C4-2B (cell line): Measurements from ENCODE around the gene MCEMP1.
A peak's percentile ranks its signal among the peaks of the same experiment; 100 is the strongest.

ENCODE experiments used
- H3K27ac ChIP-seq: fragments of 450-650 bp; 2 replicates; pipeline ENCODE4 v1.5.1; 2017
- ZFX ChIP-seq: fragments of 450-650 bp; IDR thresholded peaks from 2 replicates; pipeline ENCODE4 v1.6.1; 2017
- TF ChIP-seq, protein P1 (sequence below): fragments of 450-650 bp; conservative IDR thresholded peaks from 2 replicates; pipeline ENCODE4 v1.5.1; 2017; ENCODE audit warnings: mild to moderate bottlenecking

Gene MCEMP1

DNA sequence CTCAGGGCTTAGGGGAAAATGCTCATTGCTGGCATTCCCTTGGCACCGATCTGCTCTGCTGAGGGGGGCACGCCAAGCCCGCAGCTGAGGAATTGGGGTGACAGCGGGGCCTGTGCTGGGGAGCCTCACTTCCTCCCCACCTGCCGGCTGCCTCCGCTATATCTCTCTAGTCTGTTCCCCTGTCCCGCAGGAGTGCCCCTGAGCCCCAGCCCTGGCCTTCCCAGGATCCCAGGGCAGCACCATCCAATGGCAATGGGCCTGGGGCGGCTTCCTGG, 30.5 kb upstream of the MCEMP1 start:
- TF ChIP-seq, protein P1, sequence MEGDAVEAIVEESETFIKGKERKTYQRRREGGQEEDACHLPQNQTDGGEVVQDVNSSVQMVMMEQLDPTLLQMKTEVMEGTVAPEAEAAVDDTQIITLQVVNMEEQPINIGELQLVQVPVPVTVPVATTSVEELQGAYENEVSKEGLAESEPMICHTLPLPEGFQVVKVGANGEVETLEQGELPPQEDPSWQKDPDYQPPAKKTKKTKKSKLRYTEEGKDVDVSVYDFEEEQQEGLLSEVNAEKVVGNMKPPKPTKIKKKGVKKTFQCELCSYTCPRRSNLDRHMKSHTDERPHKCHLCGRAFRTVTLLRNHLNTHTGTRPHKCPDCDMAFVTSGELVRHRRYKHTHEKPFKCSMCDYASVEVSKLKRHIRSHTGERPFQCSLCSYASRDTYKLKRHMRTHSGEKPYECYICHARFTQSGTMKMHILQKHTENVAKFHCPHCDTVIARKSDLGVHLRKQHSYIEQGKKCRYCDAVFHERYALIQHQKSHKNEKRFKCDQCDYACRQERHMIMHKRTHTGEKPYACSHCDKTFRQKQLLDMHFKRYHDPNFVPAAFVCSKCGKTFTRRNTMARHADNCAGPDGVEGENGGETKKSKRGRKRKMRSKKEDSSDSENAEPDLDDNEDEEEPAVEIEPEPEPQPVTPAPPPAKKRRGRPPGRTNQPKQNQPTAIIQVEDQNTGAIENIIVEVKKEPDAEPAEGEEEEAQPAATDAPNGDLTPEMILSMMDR, result no peak
- TF ChIP-seq ZFX, result no peak
- H3K27ac ChIP-seq, result no peak overlapping the region

DNA sequence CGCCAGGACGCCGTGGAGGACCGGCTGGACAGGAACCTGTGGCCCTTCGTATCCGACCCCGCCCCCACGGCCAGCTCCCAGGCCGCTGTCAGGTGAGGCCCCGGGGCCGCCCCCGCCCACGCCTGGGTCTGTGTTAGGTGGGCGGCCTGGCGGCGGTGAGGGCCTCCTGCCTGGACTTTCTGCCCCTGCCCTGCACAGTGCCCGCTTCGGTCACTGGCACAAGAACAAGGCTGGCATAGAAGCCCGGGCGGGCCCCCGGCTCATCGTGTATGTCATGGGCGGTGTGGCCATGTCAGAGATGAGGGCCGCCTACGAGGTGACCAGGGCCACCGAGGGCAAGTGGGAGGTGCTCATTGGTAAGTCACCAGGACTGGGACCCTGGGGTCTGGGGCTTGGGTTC, 29.7 kb upstream of the MCEMP1 start:
- no peak overlapping the region for H3K27ac ChIP-seq
- TF ChIP-seq ZFX, result no peak
- TF ChIP-seq, protein P1, result no peak

DNA sequence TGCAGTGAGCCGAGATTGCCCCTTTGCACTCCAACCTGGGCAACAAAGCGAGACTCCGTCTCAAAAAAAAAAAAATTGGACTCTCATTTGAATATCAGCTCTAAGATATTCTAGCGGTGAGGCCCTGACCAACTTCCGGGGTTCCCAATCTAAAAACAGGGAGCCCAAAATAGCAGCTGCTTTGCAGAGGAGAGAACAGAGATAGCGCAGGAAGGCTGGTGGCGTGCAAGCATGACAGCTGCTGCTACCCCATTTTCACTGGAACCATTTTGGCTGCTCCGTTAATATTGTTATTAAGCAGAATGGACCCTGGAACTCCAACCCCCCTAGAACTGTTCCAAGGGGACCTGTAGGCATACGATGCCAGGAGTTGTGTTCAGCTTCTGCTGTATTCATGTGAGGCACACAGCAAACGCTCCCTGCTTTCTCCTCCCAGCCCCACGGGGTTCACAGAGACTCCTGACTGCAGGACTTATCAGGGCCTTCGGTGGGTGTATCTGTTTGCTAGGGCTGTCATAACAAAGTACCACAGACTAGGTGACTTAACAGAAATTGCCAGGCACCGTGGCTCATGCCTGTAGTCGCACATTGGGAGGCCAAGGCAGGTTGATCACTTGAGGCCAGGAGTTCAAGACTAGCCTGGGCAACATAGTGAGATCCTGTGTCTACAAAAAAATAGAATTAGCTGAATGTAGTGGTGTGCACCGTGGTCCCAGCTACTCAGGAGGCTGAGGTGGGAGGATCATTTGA, 28.4 kb upstream of the MCEMP1 start:
- peak overlapping the region; percentile 6; the same call in 1 of the 2 replicates for H3K27ac ChIP-seq
- TF ChIP-seq ZFX, result no peak
- TF ChIP-seq, protein P1, result no peak

DNA sequence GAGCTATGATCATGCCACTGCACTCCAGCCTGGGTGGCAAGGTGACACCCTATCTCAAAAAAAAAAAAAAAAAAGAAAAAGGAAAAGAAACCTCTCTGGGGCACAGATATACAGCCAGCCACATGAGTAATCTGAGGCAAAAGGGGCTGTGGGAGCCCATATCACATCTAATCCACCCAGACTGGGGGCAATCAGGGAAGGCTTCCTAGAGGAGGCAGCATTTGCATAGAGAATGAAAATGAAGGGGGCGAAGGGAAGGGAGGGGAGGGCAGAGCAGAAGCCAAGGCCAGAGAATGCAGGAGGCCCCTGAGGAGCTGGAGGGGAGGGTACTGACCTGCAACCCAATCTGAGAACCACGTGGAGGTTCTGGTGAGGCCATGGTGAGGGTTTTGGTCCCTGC, 26.7 kb upstream of the MCEMP1 start:
- TF ChIP-seq, protein P1, result no peak
- TF ChIP-seq ZFX, result no peak
- H3K27ac ChIP-seq, result no peak overlapping the region

DNA sequence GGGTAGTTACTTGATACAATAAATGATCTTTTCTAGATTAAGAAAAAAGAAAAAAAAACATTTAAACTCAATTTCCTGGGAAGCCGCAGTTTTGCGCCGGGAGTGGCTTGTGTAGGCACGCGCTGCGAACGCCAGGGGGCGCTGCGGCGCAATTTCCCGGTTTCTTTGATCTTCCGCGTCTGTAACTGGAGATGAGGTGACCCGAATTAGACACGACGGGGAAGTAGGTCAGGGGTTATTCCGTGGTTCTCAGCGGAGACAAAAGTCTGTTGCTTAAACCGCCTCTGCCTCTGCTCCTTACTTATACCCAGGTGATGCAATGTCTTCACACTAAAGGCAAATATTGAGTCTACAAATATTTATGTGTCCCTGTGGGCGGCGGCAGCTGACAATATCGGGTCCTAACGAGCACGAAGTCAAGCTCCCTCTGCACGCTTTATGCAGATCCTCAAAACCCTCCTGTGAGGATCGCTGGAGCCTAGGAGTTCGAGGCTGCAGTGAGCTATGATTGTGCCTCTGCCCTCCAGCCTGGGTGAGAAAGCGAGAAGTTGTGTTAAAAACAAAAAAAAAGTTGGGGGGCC, 24.7 kb upstream of the MCEMP1 start:
- peak overlapping the region; percentile 81 for H3K27ac ChIP-seq
- TF ChIP-seq, protein P1, result peak; percentile 99
- TF ChIP-seq ZFX, result no peak

DNA sequence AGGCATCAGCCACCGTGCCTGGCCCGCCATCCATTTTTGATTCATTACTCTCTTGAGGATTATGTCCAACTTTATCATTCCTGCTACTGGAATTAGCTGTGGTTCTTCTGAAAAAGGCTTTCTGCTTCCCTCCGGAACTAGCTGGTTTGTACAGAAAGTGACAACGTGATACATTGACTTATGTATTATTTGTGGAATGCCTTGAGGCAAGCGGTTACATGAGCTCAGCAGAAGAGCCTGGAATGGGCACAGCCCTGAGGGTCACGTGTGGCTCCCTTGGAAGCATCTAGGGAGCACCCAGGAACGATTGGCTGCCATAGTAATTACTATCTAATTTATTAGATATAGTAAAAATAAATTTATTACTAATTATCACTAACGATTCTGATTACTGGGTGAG, 22.5 kb upstream of the MCEMP1 start:
- H3K27ac ChIP-seq, result no peak overlapping the region
- TF ChIP-seq, protein P1, result no peak
- no peak for TF ChIP-seq ZFX

DNA sequence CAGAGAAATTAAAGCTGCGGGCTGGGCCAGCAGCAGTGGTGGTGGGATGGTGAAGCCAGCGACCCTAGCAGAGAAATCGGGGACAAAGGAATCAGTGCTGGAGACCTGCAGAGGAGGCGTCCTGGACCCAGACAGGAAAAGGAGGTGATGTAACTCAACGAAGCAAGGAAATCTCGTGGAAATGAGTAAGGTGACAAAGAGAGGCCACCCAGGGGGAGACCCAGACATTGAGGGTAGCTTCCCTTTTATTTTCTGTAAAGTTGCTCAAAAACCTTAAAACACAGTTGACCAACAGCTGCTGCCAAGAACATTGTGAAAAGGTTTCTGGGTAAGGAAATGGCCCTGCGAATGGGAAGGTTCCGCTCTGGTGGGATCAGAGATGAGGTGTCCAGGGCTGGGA, 21.3 kb upstream of the MCEMP1 start:
- no peak overlapping the region for H3K27ac ChIP-seq
- TF ChIP-seq, protein P1, result no peak
- no peak for TF ChIP-seq ZFX
